Lower leg skin (tissue), 4 donors: ENCODE data around the gene UNC13A. TPM values are rescaled to one million over a fixed set of nuclear protein-coding genes. Genes with fewer than 3 reads are reported as not detected.
"Not testable (repeated sequence)": the region's sequence is repeated elsewhere in the genome, so short reads cannot be mapped to it uniquely, and the experiment has no call there.

ENCODE experiments used
- DNase-seq, 2 donors: peaks; one replicate each; pipeline ENCODE4 v3.0.0-alpha.2; 2019; ENCODE audit warnings: low spot score in 2 of 2
- H3K4me3 ChIP-seq: fragments of 200-600 bp; sonication (generic); 2 replicates; pipeline ENCODE4 v1.5.1; 2017; ENCODE audit warnings: mild to moderate bottlenecking, low read depth; ENCODE audit not compliant: poor library complexity, severe bottlenecking
- POLR2A ChIP-seq, 2 donors: fragments of 450-650 bp; IDR thresholded peaks; one replicate each; pipeline ENCODE4 v1.6.1; 2016 to 2017; ENCODE audit warnings: antibody characterized with exemption in 2 of 2, mild to moderate bottlenecking in 1 of 2, moderate library complexity in 1 of 2
- WGBS, 2 donors: methylation state at CpG; one replicate each; pipeline ENCODE4 v1.1.5; 2018; 5-methylcytosine and 5-hydroxymethylcytosine counted together
- intact Hi-C: fragments of 100-400 bp; cut with DNase I; formaldehyde crosslinking; loops from one replicate; pipeline ENCODE4 v1.15.0; 2023; ENCODE audit warnings: low total_unique reads
- total RNA-seq, 4 donors: library from RNA; depleted of rRNA; stranded (reverse); fragments of >200 nt; gene quantifications; one replicate each; pipeline ENCODE4 v1.1.0, GENCODE V29; 2016
- TF ChIP-seq, protein P1 (sequence below), 3 donors: fragments of 450-650 bp; IDR thresholded peaks; one replicate each; pipeline ENCODE4 v1.5.1; 2016; ENCODE audit warnings: antibody characterized with exemption in 3 of 3, mild to moderate bottlenecking in 3 of 3, moderate library complexity in 2 of 3

The UNC13A gene
- total RNA-seq, 4 donors from 2014 or later: not detected

- intact Hi-C loops: no loop called here
- 0% methylated on average over 18 to 43 of the region's 64 CpGs for WGBS, 2 donors
- H3K4me3 ChIP-seq: peak within 1 kb of the TSS; percentile 91
- TF ChIP-seq POLR2A (IDR thresholded peaks at IDR 0.05): no peak
- TF ChIP-seq, protein P1, sequence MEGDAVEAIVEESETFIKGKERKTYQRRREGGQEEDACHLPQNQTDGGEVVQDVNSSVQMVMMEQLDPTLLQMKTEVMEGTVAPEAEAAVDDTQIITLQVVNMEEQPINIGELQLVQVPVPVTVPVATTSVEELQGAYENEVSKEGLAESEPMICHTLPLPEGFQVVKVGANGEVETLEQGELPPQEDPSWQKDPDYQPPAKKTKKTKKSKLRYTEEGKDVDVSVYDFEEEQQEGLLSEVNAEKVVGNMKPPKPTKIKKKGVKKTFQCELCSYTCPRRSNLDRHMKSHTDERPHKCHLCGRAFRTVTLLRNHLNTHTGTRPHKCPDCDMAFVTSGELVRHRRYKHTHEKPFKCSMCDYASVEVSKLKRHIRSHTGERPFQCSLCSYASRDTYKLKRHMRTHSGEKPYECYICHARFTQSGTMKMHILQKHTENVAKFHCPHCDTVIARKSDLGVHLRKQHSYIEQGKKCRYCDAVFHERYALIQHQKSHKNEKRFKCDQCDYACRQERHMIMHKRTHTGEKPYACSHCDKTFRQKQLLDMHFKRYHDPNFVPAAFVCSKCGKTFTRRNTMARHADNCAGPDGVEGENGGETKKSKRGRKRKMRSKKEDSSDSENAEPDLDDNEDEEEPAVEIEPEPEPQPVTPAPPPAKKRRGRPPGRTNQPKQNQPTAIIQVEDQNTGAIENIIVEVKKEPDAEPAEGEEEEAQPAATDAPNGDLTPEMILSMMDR (IDR thresholded peaks at IDR 0.05): no peak
- DNase-seq: peak; percentile 98 to 100
Observed at GRCh38 chr19:17555480-17555928, 132.7 kb downstream of the UNC13A start, which contains the start of gene COLGALT1. Gene COLGALT1, plus strand, starts transcription at chr19:17555649. Its CDS starts 65 bp downstream, at chr19:17555714.

DNA sequence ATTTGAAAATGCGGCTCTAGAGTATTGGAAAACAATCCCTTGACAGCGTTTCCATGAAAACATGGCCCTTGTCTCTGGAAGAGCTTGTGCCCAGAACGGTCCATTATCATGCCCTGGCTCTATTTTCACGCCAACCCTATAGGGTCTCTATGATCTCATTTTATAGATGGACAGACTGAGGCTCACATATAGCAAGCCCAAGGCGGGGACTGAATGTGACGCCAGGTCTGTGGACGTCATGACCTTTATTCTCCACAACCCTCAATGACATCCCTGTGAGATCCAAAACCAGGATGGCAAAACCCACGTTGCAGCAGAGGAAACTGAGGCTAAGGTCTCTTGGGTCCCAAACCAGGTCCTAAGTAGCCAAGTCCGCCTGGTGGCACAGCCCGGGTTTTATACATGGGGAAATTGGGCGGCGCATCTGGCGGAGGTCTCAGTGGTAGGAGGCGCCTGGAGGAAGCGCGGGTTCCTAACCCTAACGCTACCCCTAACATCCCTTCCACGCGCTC lies 133.1 kb downstream of the UNC13A start:
- H3K4me3 ChIP-seq: no peak overlapping the region
- no peak for TF ChIP-seq POLR2A (IDR thresholded peaks at IDR 0.05)
- TF ChIP-seq, protein P1 (IDR thresholded peaks at IDR 0.05): no peak
- DNase-seq: no peak
- intact Hi-C loops: no loop called here
- 8 to 14% methylated on average over 9 to 19 of the region's 19 CpGs for WGBS, 2 donors

DNA sequence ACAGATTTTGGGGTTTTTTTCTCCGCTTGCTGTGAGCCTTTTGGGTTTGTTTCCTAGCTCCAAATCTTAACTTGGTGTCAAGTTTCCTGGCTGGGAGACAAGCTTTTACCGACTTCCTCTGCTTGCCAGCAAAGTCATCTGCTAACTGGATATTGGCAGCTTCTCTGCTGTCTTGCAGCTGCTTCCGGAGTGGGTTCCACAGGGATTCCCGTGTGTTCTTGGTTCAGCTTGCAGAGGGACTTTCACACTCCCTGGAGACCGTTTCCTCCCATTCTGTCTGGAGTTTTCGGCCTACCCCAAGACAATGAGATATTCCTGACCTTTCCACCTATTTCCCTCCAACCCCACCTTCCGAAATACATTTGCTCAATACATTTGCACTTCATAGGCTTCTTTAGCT lies 134.9 kb downstream of the UNC13A start:
- TF ChIP-seq, protein P1 (IDR thresholded peaks at IDR 0.05): no peak
- TF ChIP-seq POLR2A (IDR thresholded peaks at IDR 0.05): no peak
- intact Hi-C loops: no loop called here
- no peak overlapping the region for H3K4me3 ChIP-seq
- peak; percentile 86 to 93 for DNase-seq
- 8 to 13% methylated on average over 7 of the region's 7 CpGs for WGBS, 2 donors

GRCh38 chr19:17552735-17553134 lies 135.4 kb downstream of the UNC13A start:
- intact Hi-C loops: not testable (repeated sequence)

More at GRCh38 chr19:17552735-17553134, 135.4 kb downstream of the UNC13A start:
- not testable (repeated sequence) for H3K4me3 ChIP-seq, DNase-seq
- WGBS, 2 donors: 93 to 95% methylated on average over 4 of the region's 4 CpGs

Other genes starting within 250 kb of the UNC13A start
- 1 to 10 TPM in 1 of 4 donors, under 1 TPM in 2, not detected in 1; 0.42 to 1.3 (median 0.61) TPM for gene TMEM221, start 239.7 kb downstream of the UNC13A start, total RNA-seq
- not detected for gene NXNL1, start 227.4 kb downstream of the UNC13A start, total RNA-seq
- 10 to 100 TPM; 30.6 to 58.2 (median 43.6) TPM for gene SLC27A1, start 217.8 kb downstream of the UNC13A start, total RNA-seq
- gene PGLS, start 176.7 kb downstream of the UNC13A start, total RNA-seq: 100 to 1,000 TPM; 107 to 130 (median 117) TPM
- 10 to 100 TPM; 46.8 to 59.3 (median 53.3) TPM for gene COLGALT1, start 132.7 kb downstream of the UNC13A start, total RNA-seq
- 10 to 100 TPM; 10.8 to 32.7 (median 24.5) TPM for gene MAP1S, start 31.1 kb upstream of the UNC13A start, total RNA-seq
- gene FCHO1, start 63.1 kb upstream of the UNC13A start, total RNA-seq: 10 to 100 TPM; 38.7 to 78.4 (median 56.3) TPM
- 10 to 100 TPM in 2 of 4 donors, 1 to 10 TPM in 2; 2.9 to 18.3 (median 10.7) TPM for gene B3GNT3, start 106.8 kb upstream of the UNC13A start, total RNA-seq
- not detected for gene INSL3, start 133.2 kb upstream of the UNC13A start, total RNA-seq
- gene JAK3, start 159.6 kb upstream of the UNC13A start, total RNA-seq: 1 to 10 TPM; 2.1 to 4.0 (median 3.7) TPM
- 1,000 to 10,000 TPM; 2,094 to 3,301 (median 2,396) TPM for gene RPL18A, start 171.6 kb upstream of the UNC13A start, total RNA-seq
- gene SLC5A5, start 183.6 kb upstream of the UNC13A start, total RNA-seq: not detected
- gene CCDC124, start 244.7 kb upstream of the UNC13A start, total RNA-seq: 10 to 100 TPM; 32.6 to 91.9 (median 47.4) TPM